ENCODE results near the gene EEF1A1.

The EEF1A1 gene

GRCh38 chr6:73504160-73504559, 16.7 kb downstream of the EEF1A1 start:
- H3K9me2 ChIP-seq (replicated peaks; ENCODE audit: insufficient read depth, low read length): no peaks in the 10 kb centered on the region
- peaks cover 32% of the 10 kb centered on the region for H3F3A ChIP-seq (ENCODE audit: insufficient read depth)
- no peaks in the 10 kb centered on the region for H3K27me3 ChIP-seq (ENCODE audit: low read length)
- no peak overlapping the region for H3K4me2 ChIP-seq (ENCODE audit: low read depth, low read length, poor library complexity, severe bottlenecking)
- no peak overlapping the region for H3K4me3 ChIP-seq (ENCODE audit: insufficient read depth, low read length, poor library complexity, severe bottlenecking)
- no peaks in the 10 kb centered on the region for H4K20me1 ChIP-seq (ENCODE audit: low read depth, low read length)
- no peak for TF ChIP-seq EZH2phosphoT487 (conservative IDR thresholded peaks at IDR 0.05; ENCODE audit: low read length)
- H3K9ac ChIP-seq (ENCODE audit: low read length): no peak overlapping the region
- no peaks in the 10 kb centered on the region for H3K79me2 ChIP-seq (ENCODE audit: insufficient read depth, low read length)
- H2AFZ ChIP-seq (ENCODE audit: low read depth, low read length, severe bottlenecking): no peak overlapping the region
- H3K36me3 ChIP-seq (ENCODE audit: low read length): peaks cover 27% of the 10 kb centered on the region
- H3K27ac ChIP-seq (ENCODE audit: low read depth, low read length): no peak overlapping the region
- H3K9me3 ChIP-seq (ENCODE audit: insufficient read depth, low read length): no peaks in the 10 kb centered on the region

DNA sequence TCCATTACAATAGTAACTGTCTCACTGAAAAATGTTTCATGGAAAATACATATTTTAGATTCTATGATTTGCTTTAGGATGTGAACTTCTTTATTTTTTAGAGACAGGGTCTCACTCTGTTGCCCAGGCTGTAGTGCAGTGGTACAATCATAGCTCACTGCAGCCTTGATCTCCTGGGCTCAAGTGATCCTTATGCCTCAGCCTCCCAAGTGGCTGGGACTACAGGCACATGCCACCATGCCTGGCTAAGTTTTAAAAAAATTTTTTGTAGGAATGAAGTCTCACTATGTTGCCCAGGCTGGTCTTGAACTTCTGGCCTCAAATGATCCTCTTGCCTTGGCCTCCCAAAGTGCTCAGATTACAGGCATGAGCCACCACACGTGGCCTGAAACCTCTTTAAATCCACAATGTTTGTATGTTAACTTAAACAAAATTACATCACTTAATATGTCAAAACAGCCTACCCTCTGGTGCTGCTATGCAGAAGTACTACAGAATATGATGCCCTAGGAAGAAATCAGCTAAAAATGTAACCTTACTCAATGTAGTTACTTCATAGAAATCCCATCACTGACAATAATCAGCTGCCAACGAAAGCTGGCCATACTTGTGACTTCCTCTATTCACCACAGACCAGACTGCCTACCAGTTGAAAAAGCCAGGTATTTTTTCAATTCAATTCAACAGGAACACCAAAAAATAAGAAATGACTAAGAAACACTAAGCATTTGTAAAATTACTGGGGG, 17.6 kb downstream of the EEF1A1 start:
- Histone ChIP-seq H2AFZ (ENCODE audit: low read depth, low read length, severe bottlenecking) (no peak overlapping the region), H3K36me3 (ENCODE audit: low read length) (peaks cover 29% of the 10 kb centered on the region), H3K4me2 (ENCODE audit: low read depth, low read length, poor library complexity, severe bottlenecking) (no peak overlapping the region), H3K9me3 (ENCODE audit: insufficient read depth, low read length) (no peaks in the 10 kb centered on the region), H3K9ac (ENCODE audit: low read length) (no peak overlapping the region), H3K79me2 (ENCODE audit: insufficient read depth, low read length) (no peaks in the 10 kb centered on the region), H3K9me2 (replicated peaks; ENCODE audit: insufficient read depth, low read length) (no peaks in the 10 kb centered on the region), H3F3A (ENCODE audit: insufficient read depth) (peaks cover 22% of the 10 kb centered on the region), H3K4me3 (ENCODE audit: insufficient read depth, low read length, poor library complexity, severe bottlenecking) (no peak overlapping the region), H3K27me3 (ENCODE audit: low read length) (no peaks in the 10 kb centered on the region), H3K27ac (ENCODE audit: low read depth, low read length) (peak overlapping the region; percentile 25; the same call in 1 of the 2 replicates), H4K20me1 (ENCODE audit: low read depth, low read length) (no peaks in the 10 kb centered on the region)
- no peak for TF ChIP-seq EZH2phosphoT487 (conservative IDR thresholded peaks at IDR 0.05; ENCODE audit: low read length)
- TF ChIP-seq, protein P1, sequence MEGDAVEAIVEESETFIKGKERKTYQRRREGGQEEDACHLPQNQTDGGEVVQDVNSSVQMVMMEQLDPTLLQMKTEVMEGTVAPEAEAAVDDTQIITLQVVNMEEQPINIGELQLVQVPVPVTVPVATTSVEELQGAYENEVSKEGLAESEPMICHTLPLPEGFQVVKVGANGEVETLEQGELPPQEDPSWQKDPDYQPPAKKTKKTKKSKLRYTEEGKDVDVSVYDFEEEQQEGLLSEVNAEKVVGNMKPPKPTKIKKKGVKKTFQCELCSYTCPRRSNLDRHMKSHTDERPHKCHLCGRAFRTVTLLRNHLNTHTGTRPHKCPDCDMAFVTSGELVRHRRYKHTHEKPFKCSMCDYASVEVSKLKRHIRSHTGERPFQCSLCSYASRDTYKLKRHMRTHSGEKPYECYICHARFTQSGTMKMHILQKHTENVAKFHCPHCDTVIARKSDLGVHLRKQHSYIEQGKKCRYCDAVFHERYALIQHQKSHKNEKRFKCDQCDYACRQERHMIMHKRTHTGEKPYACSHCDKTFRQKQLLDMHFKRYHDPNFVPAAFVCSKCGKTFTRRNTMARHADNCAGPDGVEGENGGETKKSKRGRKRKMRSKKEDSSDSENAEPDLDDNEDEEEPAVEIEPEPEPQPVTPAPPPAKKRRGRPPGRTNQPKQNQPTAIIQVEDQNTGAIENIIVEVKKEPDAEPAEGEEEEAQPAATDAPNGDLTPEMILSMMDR (IDR thresholded peaks at IDR 0.05; ENCODE audit: insufficient read depth, low read length, poor library complexity, severe bottlenecking): no peak

DNA sequence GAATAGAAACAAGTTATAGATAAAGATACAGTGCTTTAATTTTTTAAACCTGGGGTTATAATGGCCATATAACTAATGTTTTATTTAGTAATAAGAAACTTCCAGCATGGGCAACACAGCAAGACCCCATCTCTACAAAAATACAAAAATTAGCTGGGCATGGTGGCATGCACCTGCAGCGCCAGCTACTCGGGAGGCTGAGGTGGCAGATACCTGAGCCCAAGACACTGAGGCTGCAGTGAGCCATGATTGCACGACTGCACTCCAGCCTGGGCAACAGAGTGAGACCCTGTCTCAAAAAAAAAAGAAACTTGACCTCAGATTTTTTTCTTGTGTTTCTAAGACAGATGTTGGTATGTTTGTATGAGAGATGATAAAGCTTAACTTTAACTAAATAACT, 22.9 kb downstream of the EEF1A1 start:
- H3K9me2 ChIP-seq (replicated peaks; ENCODE audit: insufficient read depth, low read length): no peaks in the 10 kb centered on the region
- H3K9me3 ChIP-seq (ENCODE audit: insufficient read depth, low read length): no peaks in the 10 kb centered on the region
- peaks cover 30% of the 10 kb centered on the region for H3K36me3 ChIP-seq (ENCODE audit: low read length)
- no peak overlapping the region for H3K27ac ChIP-seq (ENCODE audit: low read depth, low read length)
- H3K79me2 ChIP-seq (ENCODE audit: insufficient read depth, low read length): no peaks in the 10 kb centered on the region
- H4K20me1 ChIP-seq (ENCODE audit: low read depth, low read length): no peaks in the 10 kb centered on the region
- H3K27me3 ChIP-seq (ENCODE audit: low read length): no peaks in the 10 kb centered on the region
- no peak overlapping the region for H3K4me2 ChIP-seq (ENCODE audit: low read depth, low read length, poor library complexity, severe bottlenecking)
- peaks cover 9% of the 10 kb centered on the region; the same call in 1 of the 2 replicates for H3F3A ChIP-seq (ENCODE audit: insufficient read depth)
- no peak overlapping the region for H2AFZ ChIP-seq (ENCODE audit: low read depth, low read length, severe bottlenecking)
- TF ChIP-seq EZH2phosphoT487 (conservative IDR thresholded peaks at IDR 0.05; ENCODE audit: low read length): no peak
- TF ChIP-seq, protein P1 (IDR thresholded peaks at IDR 0.05; ENCODE audit: insufficient read depth, low read length, poor library complexity, severe bottlenecking): no peak
- H3K4me3 ChIP-seq (ENCODE audit: insufficient read depth, low read length, poor library complexity, severe bottlenecking): no peak overlapping the region
- no peak overlapping the region for H3K9ac ChIP-seq (ENCODE audit: low read length)

GRCh38 chr6:73491377-73491776, 29.5 kb downstream of the EEF1A1 start:
- peaks cover 5% of the 10 kb centered on the region; the same call in 1 of the 2 replicates for H3K79me2 ChIP-seq (ENCODE audit: insufficient read depth, low read length)
- no peaks in the 10 kb centered on the region for H3K9me3 ChIP-seq (ENCODE audit: insufficient read depth, low read length)
- H3K4me2 ChIP-seq (ENCODE audit: low read depth, low read length, poor library complexity, severe bottlenecking): no peak overlapping the region
- H3K27me3 ChIP-seq (ENCODE audit: low read length): no peaks in the 10 kb centered on the region
- H3K9me2 ChIP-seq (replicated peaks; ENCODE audit: insufficient read depth, low read length): no peaks in the 10 kb centered on the region
- H4K20me1 ChIP-seq (ENCODE audit: low read depth, low read length): no peaks in the 10 kb centered on the region
- H3K27ac ChIP-seq (ENCODE audit: low read depth, low read length): no peak overlapping the region
- TF ChIP-seq, protein P1 (IDR thresholded peaks at IDR 0.05; ENCODE audit: insufficient read depth, low read length, poor library complexity, severe bottlenecking): no peak
- no peak for TF ChIP-seq EZH2phosphoT487 (conservative IDR thresholded peaks at IDR 0.05; ENCODE audit: low read length)
- H3F3A ChIP-seq (ENCODE audit: insufficient read depth): 0 out of 2 replicates have a peak, but pooled peaks cover 5% of the 10 kb centered on the region
- no peak overlapping the region for H2AFZ ChIP-seq (ENCODE audit: low read depth, low read length, severe bottlenecking)
- H3K36me3 ChIP-seq (ENCODE audit: low read length): peaks cover 39% of the 10 kb centered on the region
- no peak overlapping the region for H3K9ac ChIP-seq (ENCODE audit: low read length)
- H3K4me3 ChIP-seq (ENCODE audit: insufficient read depth, low read length, poor library complexity, severe bottlenecking): no peak overlapping the region
